HepG2 (cell line): ENCODE data around the gene ARHGEF12. TPM values are rescaled to one million over a fixed set of nuclear protein-coding genes. Genes with fewer than 3 reads are reported as not detected.

ENCODE experiments used
- ATF7-NPFF ChIP-seq: sonication (generic); formaldehyde crosslinking; IDR thresholded peaks from 2 replicates; pipeline ENCODE4 v1.8.1; 2023; ENCODE audit warnings: mild to moderate bottlenecking, low read depth, missing genetic modification reagents, moderate library complexity
- CCDC6 ChIP-seq: sonication (generic); formaldehyde crosslinking; IDR thresholded peaks from 2 replicates; pipeline ENCODE4 v1.8.1; 2022; ENCODE audit warnings: mild to moderate bottlenecking, missing genetic modification reagents, moderate library complexity
- CTCF ChIP-seq: sonication (generic); formaldehyde crosslinking; IDR thresholded peaks from 2 replicates; pipeline ENCODE4 v1.5.0; 2020; ENCODE audit warnings: mild to moderate bottlenecking, missing genetic modification reagents, moderate library complexity
- DNMT3B ChIP-seq: conservative IDR thresholded peaks from 2 replicates; pipeline ENCODE4 v1.6.1; 2016; ENCODE audit warnings: missing biosample characterization, control low read depth
- DPF2 ChIP-seq: sonication (generic); formaldehyde crosslinking; IDR thresholded peaks from 2 replicates; pipeline ENCODE4 v1.4.0; 2020; ENCODE audit warnings: mild to moderate bottlenecking, low read depth, missing genetic modification reagents, borderline replicate concordance
- E2F2 ChIP-seq: sonication (generic); formaldehyde crosslinking; IDR thresholded peaks from 2 replicates; pipeline ENCODE4 v1.4.0; 2020; ENCODE audit warnings: missing genetic modification reagents, borderline replicate concordance
- EEA1 ChIP-seq: sonication (generic); formaldehyde crosslinking; IDR thresholded peaks from 2 replicates; pipeline ENCODE4 v1.5.1; 2020; ENCODE audit warnings: mild to moderate bottlenecking, missing genetic modification reagents, borderline replicate concordance
- EED ChIP-seq: sonication (generic); formaldehyde crosslinking; IDR thresholded peaks from 2 replicates; pipeline ENCODE4 v1.5.0; 2020; ENCODE audit warnings: mild to moderate bottlenecking, missing genetic modification reagents
- ELF3 ChIP-seq: IDR thresholded peaks from 2 replicates; pipeline ENCODE4 v1.6.1; 2016; ENCODE audit warnings: missing genetic modification reagents, missing compliant biosample characterization
- FIP1L1 ChIP-seq: fragments of 200-400 bp; formaldehyde crosslinking; IDR thresholded peaks from 2 replicates; pipeline ENCODE4 v1.6.1; 2018; ENCODE audit warnings: low read depth, mild to moderate bottlenecking, low read length, moderate library complexity, borderline replicate concordance; ENCODE audit not compliant: insufficient read depth
- GATAD1 ChIP-seq: IDR thresholded peaks from 2 replicates; pipeline ENCODE4 v1.6.1; 2016; ENCODE audit warnings: missing genetic modification reagents, missing compliant biosample characterization
- GPBP1L1 ChIP-seq: sonication (generic); formaldehyde crosslinking; IDR thresholded peaks from 2 replicates; pipeline ENCODE4 v1.5.0; 2020; ENCODE audit warnings: mild to moderate bottlenecking, missing genetic modification reagents
- HDAC6 ChIP-seq: fragments of 200-600 bp; sonication (generic); IDR thresholded peaks from 2 replicates; pipeline ENCODE4 v1.7.0; 2017; ENCODE audit warnings: mild to moderate bottlenecking, antibody characterized with exemption, low read length, low read depth
- ISX ChIP-seq: sonication (generic); formaldehyde crosslinking; conservative IDR thresholded peaks from 2 replicates; pipeline ENCODE4 v1.5.0; 2020; ENCODE audit warnings: missing genetic modification reagents
- MLX ChIP-seq: IDR thresholded peaks from 2 replicates; pipeline ENCODE4 v1.6.1; 2016
- NFE2L2 ChIP-seq: fragments of 150-350 bp; IDR thresholded peaks from 2 replicates; pipeline ENCODE4 v1.6.1; 2014; ENCODE audit warnings: low read length
- PHB2 ChIP-seq: fragments of 450-650 bp; IDR thresholded peaks from 2 replicates; pipeline ENCODE4 v1.6.1; 2018; ENCODE audit not compliant: partially characterized antibody
- PLRG1 ChIP-seq: fragments of 450-650 bp; conservative IDR thresholded peaks from 2 replicates; pipeline ENCODE4 v1.6.1; 2016
- PTBP1 ChIP-seq: fragments of 200-400 bp; formaldehyde crosslinking; IDR thresholded peaks from 2 replicates; pipeline ENCODE4 v1.6.1; 2018; ENCODE audit warnings: low read length, low read depth; ENCODE audit not compliant: poor library complexity, severe bottlenecking
- RCOR2 ChIP-seq: IDR thresholded peaks from 2 replicates; pipeline ENCODE4 v1.6.1; 2016; ENCODE audit warnings: missing biosample characterization, missing genetic modification reagents
- SNAI1 ChIP-seq: sonication (generic); formaldehyde crosslinking; IDR thresholded peaks from 2 replicates; pipeline ENCODE4 v1.5.0; 2020; ENCODE audit warnings: mild to moderate bottlenecking, missing genetic modification reagents, borderline replicate concordance
- TRIM24 ChIP-seq: sonication (generic); formaldehyde crosslinking; IDR thresholded peaks from 2 replicates; pipeline ENCODE4 v1.8.0; 2022; ENCODE audit warnings: mild to moderate bottlenecking, missing genetic modification reagents
- YEATS2 ChIP-seq: sonication (generic); formaldehyde crosslinking; IDR thresholded peaks from 2 replicates; pipeline ENCODE4 v1.4.0; 2020; ENCODE audit warnings: missing genetic modification reagents, borderline replicate concordance
- ZNF12 ChIP-seq: sonication (generic); formaldehyde crosslinking; IDR thresholded peaks from 2 replicates; pipeline ENCODE4 v1.5.0; 2020; ENCODE audit warnings: missing genetic modification reagents
- ZNF143 ChIP-seq: sonication (generic); formaldehyde crosslinking; IDR thresholded peaks from 2 replicates; pipeline ENCODE4 v1.4.0; 2020; ENCODE audit warnings: missing genetic modification reagents
- ZNF224 ChIP-seq: sonication (generic); formaldehyde crosslinking; IDR thresholded peaks from 2 replicates; pipeline ENCODE4 v1.5.0; 2020; ENCODE audit warnings: mild to moderate bottlenecking, missing genetic modification reagents
- ZNF749 ChIP-seq: sonication (generic); formaldehyde crosslinking; IDR thresholded peaks from 2 replicates; pipeline ENCODE4 v1.8.0; 2022; ENCODE audit warnings: mild to moderate bottlenecking, missing genetic modification reagents, moderate library complexity, borderline replicate concordance
- ZNF773 ChIP-seq: sonication (generic); formaldehyde crosslinking; IDR thresholded peaks from 2 replicates; pipeline ENCODE4 v1.4.0; 2020; ENCODE audit warnings: missing genetic modification reagents, borderline replicate concordance
- polyA plus RNA-seq, 8 experiments: library from polyadenylated mRNA; depleted of rRNA in 3 of 8; stranded (reverse) in 7 of 8; unstranded in 1 of 8; fragments of >200 nt; fragmentation: Illumina TruSeq in 4 of 8; extraction: Trizol in 4 of 8; gene quantifications; 2 replicates each; pipeline versions ENCODE4 v1.2.1 to v1.2.3, GENCODE V29; 2011 to 2016; ENCODE audit warnings: low read depth in 4 of 8, missing spikeins in 1 of 8, mixed read lengths in 1 of 8; ENCODE audit not compliant: insufficient read depth in 1 of 8
- total RNA-seq, 5 experiments: library from RNA; depleted of rRNA; stranded (reverse); fragments of >200 nt; fragmentation: Illumina TruSeq; extraction: Trizol; gene quantifications; 2 replicates each; pipeline ENCODE4 v1.2.3, GENCODE V29; 2016; ENCODE audit warnings: low read depth in 1 of 5

The ARHGEF12 gene
- total and polyA plus RNA-seq, 2 of the 13 experiments (the other 11 are each of a cell fraction or from before 2014, with no cell fraction given) = 17.9 to 54.4 TPM

- TF ChIP-seq MLX (no peak), NFE2L2 (no peak), HDAC6 (no peak), ZNF773 (CRISPR knock-in tag) (no peak), RCOR2 (CRISPR knock-in tag) (no peak), GPBP1L1 (no peak), E2F2 (CRISPR knock-in tag) (no peak), ATF7-NPFF (CRISPR knock-in tag) (no peak), SNAI1 (CRISPR knock-in tag) (no peak), ISX (no peak), YEATS2 (no peak), ZNF143 (CRISPR knock-in tag) (no peak), PLRG1 (no peak), ZNF224 (CRISPR knock-in tag) (no peak), TRIM24 (CRISPR knock-in tag) (no peak), EEA1 (CRISPR knock-in tag) (no peak), PTBP1 (no peak), DPF2 (no peak), ZNF749 (CRISPR knock-in tag) (no peak), EED (CRISPR knock-in tag) (no peak), DNMT3B (CRISPR knock-in tag) (0 out of 2 replicates have a peak, but pooled peaks have one; percentile 21), PHB2 (no peak), ZNF12 (CRISPR knock-in tag) (no peak), ELF3 (CRISPR knock-in tag) (peak; percentile 23; the same call in 1 of the 2 replicates), GATAD1 (CRISPR knock-in tag) (no peak), CTCF (no peak), FIP1L1 (no peak), CCDC6 (CRISPR knock-in tag) (no peak)
Observed at GRCh38 chr11:120337355-120338106, 1.3 kb downstream of the ARHGEF12 start (continued).
